ENCODE data around the gene C8B.

C8B gene

DNA sequence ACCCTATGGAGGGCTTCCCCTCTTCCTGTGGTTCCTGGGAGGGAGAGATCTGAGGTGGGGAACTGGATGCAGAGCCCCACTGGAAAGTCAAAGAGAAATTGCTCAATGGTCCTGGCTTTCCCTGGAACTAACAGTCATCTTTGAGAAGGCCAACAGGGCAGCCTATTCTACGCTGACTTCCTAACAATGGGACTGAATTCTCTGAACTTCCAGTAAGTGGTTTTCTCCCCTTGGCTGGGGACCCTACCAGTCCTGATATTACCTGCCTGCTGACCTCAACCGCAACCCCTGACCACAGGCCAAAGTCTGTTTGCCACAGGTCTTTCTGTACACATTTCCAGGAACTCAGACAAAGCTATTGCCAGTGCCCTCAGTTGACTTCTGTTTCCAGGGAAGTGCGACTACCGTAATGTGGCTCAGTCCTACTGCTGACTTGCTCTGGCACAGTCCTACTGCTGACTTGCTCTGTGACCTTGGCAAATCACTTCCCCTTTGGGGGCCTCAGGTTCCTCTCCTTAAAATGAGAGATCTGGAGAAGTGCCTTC, 55.3 kb downstream of the C8B start:
- Histone ChIP-seq H3K4me3 (ENCODE audit: insufficient read depth, low read length, poor library complexity, severe bottlenecking) (no peak overlapping the region), H3K27me3 (ENCODE audit: low read length) (no peaks in the 10 kb centered on the region), H3K27ac (ENCODE audit: low read depth, low read length) (no peak overlapping the region), H4K20me1 (ENCODE audit: low read depth, low read length) (no peaks in the 10 kb centered on the region), H3K79me2 (ENCODE audit: insufficient read depth, low read length) (no peaks in the 10 kb centered on the region), H3K9me2 (replicated peaks; ENCODE audit: insufficient read depth, low read length) (no peaks in the 10 kb centered on the region), H2AFZ (ENCODE audit: low read depth, low read length, severe bottlenecking) (no peak overlapping the region), H3K36me3 (ENCODE audit: low read length) (no peaks in the 10 kb centered on the region), H3F3A (ENCODE audit: insufficient read depth) (no peaks in the 10 kb centered on the region), H3K9me3 (ENCODE audit: insufficient read depth, low read length) (no peaks in the 10 kb centered on the region), H3K9ac (ENCODE audit: low read length) (no peak overlapping the region), H3K4me2 (ENCODE audit: low read depth, low read length, poor library complexity, severe bottlenecking) (no peak overlapping the region)
- TF ChIP-seq EZH2phosphoT487 (conservative IDR thresholded peaks at IDR 0.05; ENCODE audit: low read length) = no peak

DNA sequence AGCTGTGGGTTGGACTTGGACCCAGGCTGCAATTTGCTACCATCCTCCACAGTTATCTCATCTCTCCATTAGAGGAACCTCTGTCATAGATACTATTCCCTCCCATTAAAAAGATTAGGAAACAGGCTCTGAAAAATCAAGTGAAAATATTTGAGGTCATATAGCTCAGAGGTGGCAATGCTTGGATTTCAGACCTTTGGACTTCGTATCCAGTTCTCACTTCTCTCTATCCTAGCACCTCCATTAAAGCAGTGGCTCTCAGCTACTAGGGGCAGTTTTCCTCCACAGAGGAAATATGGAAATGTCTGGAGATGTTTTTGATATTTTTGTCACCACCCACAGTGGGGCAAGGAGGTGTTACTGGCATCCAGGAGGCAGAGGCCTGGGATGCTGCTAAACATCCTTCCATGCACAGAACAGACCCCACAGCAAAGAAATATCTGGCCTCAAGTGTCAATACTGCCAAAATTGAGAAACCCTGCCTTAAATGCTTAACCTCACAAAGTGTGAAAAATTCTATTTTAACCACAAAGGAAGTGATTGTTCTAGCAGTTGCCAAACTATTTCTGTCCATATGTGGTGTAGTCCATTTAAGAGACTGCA, 57.1 kb downstream of the C8B start:
- Histone ChIP-seq H3K9me2 (replicated peaks; ENCODE audit: insufficient read depth, low read length) (no peaks in the 10 kb centered on the region), H3K4me2 (ENCODE audit: low read depth, low read length, poor library complexity, severe bottlenecking) (no peak overlapping the region), H4K20me1 (ENCODE audit: low read depth, low read length) (no peaks in the 10 kb centered on the region), H3K36me3 (ENCODE audit: low read length) (no peaks in the 10 kb centered on the region), H3K9ac (ENCODE audit: low read length) (no peak overlapping the region), H3F3A (ENCODE audit: insufficient read depth) (no peaks in the 10 kb centered on the region), H3K4me3 (ENCODE audit: insufficient read depth, low read length, poor library complexity, severe bottlenecking) (no peak overlapping the region), H3K27me3 (ENCODE audit: low read length) (no peaks in the 10 kb centered on the region), H3K9me3 (ENCODE audit: insufficient read depth, low read length) (no peaks in the 10 kb centered on the region), H3K79me2 (ENCODE audit: insufficient read depth, low read length) (no peaks in the 10 kb centered on the region), H3K27ac (ENCODE audit: low read depth, low read length) (no peak overlapping the region), H2AFZ (ENCODE audit: low read depth, low read length, severe bottlenecking) (no peak overlapping the region)
- no peak for TF ChIP-seq EZH2phosphoT487 (conservative IDR thresholded peaks at IDR 0.05; ENCODE audit: low read length)
- TF ChIP-seq, protein P1, sequence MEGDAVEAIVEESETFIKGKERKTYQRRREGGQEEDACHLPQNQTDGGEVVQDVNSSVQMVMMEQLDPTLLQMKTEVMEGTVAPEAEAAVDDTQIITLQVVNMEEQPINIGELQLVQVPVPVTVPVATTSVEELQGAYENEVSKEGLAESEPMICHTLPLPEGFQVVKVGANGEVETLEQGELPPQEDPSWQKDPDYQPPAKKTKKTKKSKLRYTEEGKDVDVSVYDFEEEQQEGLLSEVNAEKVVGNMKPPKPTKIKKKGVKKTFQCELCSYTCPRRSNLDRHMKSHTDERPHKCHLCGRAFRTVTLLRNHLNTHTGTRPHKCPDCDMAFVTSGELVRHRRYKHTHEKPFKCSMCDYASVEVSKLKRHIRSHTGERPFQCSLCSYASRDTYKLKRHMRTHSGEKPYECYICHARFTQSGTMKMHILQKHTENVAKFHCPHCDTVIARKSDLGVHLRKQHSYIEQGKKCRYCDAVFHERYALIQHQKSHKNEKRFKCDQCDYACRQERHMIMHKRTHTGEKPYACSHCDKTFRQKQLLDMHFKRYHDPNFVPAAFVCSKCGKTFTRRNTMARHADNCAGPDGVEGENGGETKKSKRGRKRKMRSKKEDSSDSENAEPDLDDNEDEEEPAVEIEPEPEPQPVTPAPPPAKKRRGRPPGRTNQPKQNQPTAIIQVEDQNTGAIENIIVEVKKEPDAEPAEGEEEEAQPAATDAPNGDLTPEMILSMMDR (IDR thresholded peaks at IDR 0.05; ENCODE audit: insufficient read depth, low read length, poor library complexity, severe bottlenecking) = no peak

DNA sequence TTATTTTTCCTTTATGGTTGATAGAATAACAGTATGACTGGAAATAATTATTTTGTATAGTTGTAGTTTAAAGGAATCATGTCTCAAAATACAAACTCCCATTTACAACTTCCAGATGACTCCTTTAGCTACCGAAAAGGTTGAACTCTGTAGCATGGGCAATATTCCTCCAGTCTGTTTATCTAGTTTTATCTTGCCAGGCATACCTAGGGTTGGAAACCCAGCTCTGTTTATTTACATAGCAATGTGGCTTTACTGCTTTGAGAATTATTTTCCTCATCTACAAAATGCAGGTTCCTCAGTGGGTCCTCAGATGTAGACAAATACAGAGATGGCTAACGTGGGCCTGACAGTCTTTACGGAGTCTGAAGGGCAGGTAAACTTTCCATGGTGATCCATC, 60.1 kb downstream of the C8B start:
- Histone ChIP-seq H3F3A (ENCODE audit: insufficient read depth) (no peaks in the 10 kb centered on the region), H3K9ac (ENCODE audit: low read length) (no peak overlapping the region), H3K4me3 (ENCODE audit: insufficient read depth, low read length, poor library complexity, severe bottlenecking) (no peak overlapping the region), H3K4me2 (ENCODE audit: low read depth, low read length, poor library complexity, severe bottlenecking) (no peak overlapping the region), H3K27me3 (ENCODE audit: low read length) (no peaks in the 10 kb centered on the region), H4K20me1 (ENCODE audit: low read depth, low read length) (no peaks in the 10 kb centered on the region), H3K9me3 (ENCODE audit: insufficient read depth, low read length) (no peaks in the 10 kb centered on the region), H3K36me3 (ENCODE audit: low read length) (no peaks in the 10 kb centered on the region), H3K9me2 (replicated peaks; ENCODE audit: insufficient read depth, low read length) (no peaks in the 10 kb centered on the region), H3K27ac (ENCODE audit: low read depth, low read length) (no peak overlapping the region), H3K79me2 (ENCODE audit: insufficient read depth, low read length) (no peaks in the 10 kb centered on the region), H2AFZ (ENCODE audit: low read depth, low read length, severe bottlenecking) (no peak overlapping the region)
- no peak for TF ChIP-seq EZH2phosphoT487 (conservative IDR thresholded peaks at IDR 0.05; ENCODE audit: low read length)
- TF ChIP-seq, protein P1 (IDR thresholded peaks at IDR 0.05; ENCODE audit: insufficient read depth, low read length, poor library complexity, severe bottlenecking) = no peak

DNA sequence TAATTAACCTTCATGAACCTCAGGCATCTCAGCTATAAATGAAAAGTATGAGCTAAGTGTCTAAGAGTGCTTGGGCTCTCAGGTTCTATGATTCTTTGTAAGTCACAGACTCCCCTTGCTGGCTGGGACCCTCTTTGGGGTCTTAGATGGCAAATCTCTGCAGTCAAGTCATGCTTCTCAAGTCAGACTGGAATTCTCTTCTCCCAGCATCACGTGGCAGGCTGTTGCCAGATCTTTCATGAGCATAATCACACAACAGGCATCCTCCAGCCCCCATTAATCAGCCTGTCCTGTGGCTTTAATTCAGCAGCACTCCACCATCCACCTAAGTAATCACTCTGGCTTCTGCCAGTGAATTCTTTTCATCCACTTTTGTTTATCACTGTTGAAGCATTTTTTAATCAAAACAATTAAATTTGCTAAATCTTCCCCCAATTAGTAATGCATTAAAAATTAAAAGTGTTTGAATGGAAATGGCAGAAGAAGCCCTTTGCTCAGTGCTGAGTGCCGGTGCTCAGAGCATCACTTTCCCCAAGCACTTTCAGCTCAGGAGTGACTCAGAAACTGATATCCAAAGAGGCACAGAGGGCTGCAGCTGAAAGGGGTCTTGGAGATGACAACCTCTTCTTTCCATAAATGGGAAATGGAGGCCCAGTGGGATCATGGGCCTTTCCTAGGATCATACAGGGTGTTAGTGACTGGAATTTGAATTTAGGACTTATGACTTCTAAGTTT, 61.0 kb downstream of the C8B start:
- Histone ChIP-seq H3K9me2 (replicated peaks; ENCODE audit: insufficient read depth, low read length) (no peaks in the 10 kb centered on the region), H3K79me2 (ENCODE audit: insufficient read depth, low read length) (no peaks in the 10 kb centered on the region), H3K36me3 (ENCODE audit: low read length) (no peaks in the 10 kb centered on the region), H3K4me2 (ENCODE audit: low read depth, low read length, poor library complexity, severe bottlenecking) (no peak overlapping the region), H3K4me3 (ENCODE audit: insufficient read depth, low read length, poor library complexity, severe bottlenecking) (no peak overlapping the region), H3K27me3 (ENCODE audit: low read length) (no peaks in the 10 kb centered on the region), H3K9ac (ENCODE audit: low read length) (no peak overlapping the region), H2AFZ (ENCODE audit: low read depth, low read length, severe bottlenecking) (no peak overlapping the region), H4K20me1 (ENCODE audit: low read depth, low read length) (no peaks in the 10 kb centered on the region), H3F3A (ENCODE audit: insufficient read depth) (no peaks in the 10 kb centered on the region), H3K9me3 (ENCODE audit: insufficient read depth, low read length) (no peaks in the 10 kb centered on the region), H3K27ac (ENCODE audit: low read depth, low read length) (no peak overlapping the region)
- no peak for TF ChIP-seq EZH2phosphoT487 (conservative IDR thresholded peaks at IDR 0.05; ENCODE audit: low read length)
- TF ChIP-seq, protein P1 (IDR thresholded peaks at IDR 0.05; ENCODE audit: insufficient read depth, low read length, poor library complexity, severe bottlenecking) = no peak
